Measurements from ENCODE around the gene NRXN3. TPM values are rescaled to one million over a fixed set of nuclear protein-coding genes. Genes with fewer than 3 reads are reported as not detected.

Gene NRXN3
- total RNA-seq, 1 donor from 2014 or later: 18.0 TPM

DNA sequence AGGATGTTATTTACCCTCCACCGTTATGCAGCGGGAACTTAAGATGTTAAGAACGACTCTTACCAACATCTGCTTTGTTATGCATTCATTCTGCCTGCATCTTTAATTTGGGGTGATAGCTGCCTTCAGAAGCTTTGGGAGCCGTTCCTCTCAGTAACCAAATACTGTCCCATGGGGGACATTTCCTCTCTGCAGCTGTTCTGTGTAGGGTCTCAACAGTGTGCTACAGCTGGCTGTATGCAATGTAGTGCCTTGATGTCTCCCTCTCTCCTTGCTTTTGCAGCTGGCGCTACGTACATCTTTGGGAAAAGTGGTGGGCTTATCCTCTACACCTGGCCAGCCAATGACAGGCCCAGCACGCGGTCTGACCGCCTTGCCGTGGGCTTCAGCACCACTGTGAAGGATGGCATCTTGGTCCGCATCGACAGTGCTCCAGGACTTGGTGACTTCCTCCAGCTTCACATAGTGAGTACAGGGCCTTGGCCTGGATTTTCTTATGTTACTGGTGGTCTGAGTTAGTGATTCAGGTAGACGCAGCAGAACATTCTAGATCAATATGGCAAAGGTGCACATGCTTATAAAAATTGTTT lies 1296.9 kb downstream of the NRXN3 start:
- Histone ChIP-seq H3K4me2 (ENCODE audit: low read length) (no peak overlapping the region), H3K27ac (ENCODE audit: low read depth, low read length) (no peak overlapping the region), H3K27me3 (ENCODE audit: insufficient read depth, low read length) (no peaks in the 10 kb centered on the region), H3K79me2 (ENCODE audit: insufficient read depth, low read length) (no peaks in the 10 kb centered on the region), H3K4me1 (ENCODE audit: insufficient read depth, low read length) (no peaks in the 10 kb centered on the region), H3K4me3 (ENCODE audit: insufficient read depth, low read depth, low read length) (no peak overlapping the region), H4K20me1 (ENCODE audit: insufficient read depth, low read length) (no peaks in the 10 kb centered on the region), H3K9me3 (ENCODE audit: insufficient read depth, low read depth, low read length) (no peaks in the 10 kb centered on the region), H3K36me3 (ENCODE audit: insufficient read depth, low read length) (no peaks in the 10 kb centered on the region), H3K9ac (ENCODE audit: low read length) (no peak overlapping the region), H2AFZ (ENCODE audit: low read depth, low read length) (no peak overlapping the region)
- FAIRE-seq: no peak
- TF ChIP-seq, protein P1, sequence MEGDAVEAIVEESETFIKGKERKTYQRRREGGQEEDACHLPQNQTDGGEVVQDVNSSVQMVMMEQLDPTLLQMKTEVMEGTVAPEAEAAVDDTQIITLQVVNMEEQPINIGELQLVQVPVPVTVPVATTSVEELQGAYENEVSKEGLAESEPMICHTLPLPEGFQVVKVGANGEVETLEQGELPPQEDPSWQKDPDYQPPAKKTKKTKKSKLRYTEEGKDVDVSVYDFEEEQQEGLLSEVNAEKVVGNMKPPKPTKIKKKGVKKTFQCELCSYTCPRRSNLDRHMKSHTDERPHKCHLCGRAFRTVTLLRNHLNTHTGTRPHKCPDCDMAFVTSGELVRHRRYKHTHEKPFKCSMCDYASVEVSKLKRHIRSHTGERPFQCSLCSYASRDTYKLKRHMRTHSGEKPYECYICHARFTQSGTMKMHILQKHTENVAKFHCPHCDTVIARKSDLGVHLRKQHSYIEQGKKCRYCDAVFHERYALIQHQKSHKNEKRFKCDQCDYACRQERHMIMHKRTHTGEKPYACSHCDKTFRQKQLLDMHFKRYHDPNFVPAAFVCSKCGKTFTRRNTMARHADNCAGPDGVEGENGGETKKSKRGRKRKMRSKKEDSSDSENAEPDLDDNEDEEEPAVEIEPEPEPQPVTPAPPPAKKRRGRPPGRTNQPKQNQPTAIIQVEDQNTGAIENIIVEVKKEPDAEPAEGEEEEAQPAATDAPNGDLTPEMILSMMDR (IDR thresholded peaks at IDR 0.05; ENCODE audit: insufficient read depth, low read depth, low read length): no peak
- no peak for TF ChIP-seq EZH2 (IDR thresholded peaks at IDR 0.05; ENCODE audit: insufficient read depth, low read length)
- Mint-ChIP-seq H3K27ac (ENCODE audit: unreplicated experiment) (no peak overlapping the region), H3K36me3 (ENCODE audit: low read depth, unreplicated experiment) (no peaks in the 10 kb centered on the region), H3K27me3 (ENCODE audit: low read depth, unreplicated experiment) (no peaks in the 10 kb centered on the region), H3K4me3 (ENCODE audit: unreplicated experiment) (no peak overlapping the region), H3K4me1 (ENCODE audit: low read depth, unreplicated experiment) (peaks cover 31% of the 10 kb centered on the region), H3K9me3 (ENCODE audit: unreplicated experiment) (no peaks in the 10 kb centered on the region)
- no peak for DNase-seq (ENCODE audit: low read depth)

DNA sequence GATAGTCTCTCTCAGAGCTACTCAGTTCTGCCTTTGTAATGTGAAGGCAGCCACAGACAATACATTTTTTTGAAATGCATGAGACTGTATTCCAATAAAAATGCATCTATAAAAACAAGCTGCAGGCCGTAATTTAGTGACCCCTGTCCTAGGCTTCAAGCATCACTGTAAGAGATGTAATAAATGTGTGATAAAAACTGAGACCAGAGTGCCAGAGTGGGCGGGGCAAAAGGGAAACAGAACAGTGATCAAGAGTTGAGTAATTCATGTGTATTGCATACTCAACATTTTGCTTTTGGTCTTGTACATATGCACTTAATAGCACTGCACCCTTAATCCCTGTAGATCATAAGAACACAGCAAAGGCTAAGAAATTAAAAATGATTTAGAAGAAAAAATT lies 1297.7 kb downstream of the NRXN3 start:
- Histone ChIP-seq H3K27me3 (ENCODE audit: insufficient read depth, low read length) (no peaks in the 10 kb centered on the region), H3K9me3 (ENCODE audit: insufficient read depth, low read depth, low read length) (no peaks in the 10 kb centered on the region), H3K9ac (ENCODE audit: low read length) (no peak overlapping the region), H4K20me1 (ENCODE audit: insufficient read depth, low read length) (no peaks in the 10 kb centered on the region), H3K4me1 (ENCODE audit: insufficient read depth, low read length) (no peaks in the 10 kb centered on the region), H3K36me3 (ENCODE audit: insufficient read depth, low read length) (no peaks in the 10 kb centered on the region), H2AFZ (ENCODE audit: low read depth, low read length) (no peak overlapping the region), H3K4me3 (ENCODE audit: insufficient read depth, low read depth, low read length) (no peak overlapping the region), H3K79me2 (ENCODE audit: insufficient read depth, low read length) (no peaks in the 10 kb centered on the region), H3K4me2 (ENCODE audit: low read length) (no peak overlapping the region), H3K27ac (ENCODE audit: low read depth, low read length) (no peak overlapping the region)
- TF ChIP-seq, protein P1 (IDR thresholded peaks at IDR 0.05; ENCODE audit: insufficient read depth, low read depth, low read length): no peak
- no peak for TF ChIP-seq EZH2 (IDR thresholded peaks at IDR 0.05; ENCODE audit: insufficient read depth, low read length)
- Mint-ChIP-seq H3K36me3 (ENCODE audit: low read depth, unreplicated experiment) (no peaks in the 10 kb centered on the region), H3K27me3 (ENCODE audit: low read depth, unreplicated experiment) (no peaks in the 10 kb centered on the region), H3K27ac (ENCODE audit: unreplicated experiment) (no peak overlapping the region), H3K4me3 (ENCODE audit: unreplicated experiment) (no peak overlapping the region), H3K4me1 (ENCODE audit: low read depth, unreplicated experiment) (peaks cover 31% of the 10 kb centered on the region), H3K9me3 (ENCODE audit: unreplicated experiment) (no peaks in the 10 kb centered on the region)
- FAIRE-seq: no peak
- DNase-seq (ENCODE audit: low read depth): no peak

DNA sequence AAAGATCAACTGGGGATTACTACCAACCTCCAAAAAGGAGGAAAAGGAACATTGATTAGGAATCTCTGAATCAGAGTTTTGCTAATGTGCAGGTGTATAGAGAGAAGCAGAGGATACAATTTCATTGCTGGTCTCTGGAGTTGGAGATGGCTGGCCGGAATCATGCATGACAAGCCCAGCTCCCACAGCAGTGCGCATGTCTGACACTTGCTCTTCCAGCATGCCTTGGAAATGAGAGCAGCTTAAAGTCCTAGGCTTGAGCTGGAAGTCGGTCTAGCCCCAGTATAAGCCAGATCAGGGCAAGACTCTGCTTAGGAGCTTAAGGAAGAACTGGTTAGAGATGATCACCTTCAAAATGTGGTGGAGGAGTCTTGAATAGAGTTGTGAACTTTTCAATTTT lies 1298.3 kb downstream of the NRXN3 start:
- TF ChIP-seq EZH2 (IDR thresholded peaks at IDR 0.05; ENCODE audit: insufficient read depth, low read length): no peak
- TF ChIP-seq, protein P1 (IDR thresholded peaks at IDR 0.05; ENCODE audit: insufficient read depth, low read depth, low read length): no peak
- H4K20me1 ChIP-seq (ENCODE audit: insufficient read depth, low read length): no peaks in the 10 kb centered on the region

More for the DNA sequence above, 1298.3 kb downstream of the NRXN3 start:
- Mint-ChIP-seq H3K27me3 (ENCODE audit: low read depth, unreplicated experiment) (no peaks in the 10 kb centered on the region), H3K4me1 (ENCODE audit: low read depth, unreplicated experiment) (peaks cover 27% of the 10 kb centered on the region), H3K9me3 (ENCODE audit: unreplicated experiment) (no peaks in the 10 kb centered on the region), H3K4me3 (ENCODE audit: unreplicated experiment) (no peak overlapping the region), H3K27ac (ENCODE audit: unreplicated experiment) (no peak overlapping the region), H3K36me3 (ENCODE audit: low read depth, unreplicated experiment) (no peaks in the 10 kb centered on the region)
- Histone ChIP-seq H3K4me1 (ENCODE audit: insufficient read depth, low read length) (no peaks in the 10 kb centered on the region), H3K79me2 (ENCODE audit: insufficient read depth, low read length) (no peaks in the 10 kb centered on the region), H3K27me3 (ENCODE audit: insufficient read depth, low read length) (no peaks in the 10 kb centered on the region), H3K36me3 (ENCODE audit: insufficient read depth, low read length) (no peaks in the 10 kb centered on the region), H2AFZ (ENCODE audit: low read depth, low read length) (no peak overlapping the region), H3K9me3 (ENCODE audit: insufficient read depth, low read depth, low read length) (no peaks in the 10 kb centered on the region), H3K4me3 (ENCODE audit: insufficient read depth, low read depth, low read length) (no peak overlapping the region), H3K27ac (ENCODE audit: low read depth, low read length) (no peak overlapping the region), H3K9ac (ENCODE audit: low read length) (no peak overlapping the region), H3K4me2 (ENCODE audit: low read length) (no peak overlapping the region)
- DNase-seq (ENCODE audit: low read depth): no peak
- no peak for FAIRE-seq

Data from astrocyte (in vitro differentiated cells and primary cell).